Thymus (tissue), 11 donors: ENCODE results near the gene PIP4K2C. TPM values are rescaled to one million over a fixed set of nuclear protein-coding genes. Genes with fewer than 3 reads are reported as not detected.
"Not testable (repeated sequence)": the region's sequence is repeated elsewhere in the genome, so short reads cannot be mapped to it uniquely, and the experiment has no call there.

Experiments
- DNase-seq, 9 donors: peaks; one replicate each; pipeline ENCODE4 v3.0.0-alpha.2; 2013; ENCODE audit warnings: low spot score in 9 of 9, low read depth in 6 of 9, missing footprints in 1 of 9
- H3K27ac ChIP-seq, 2 donors: one replicate each; pipeline ENCODE4 v1.5.1; 2013; ENCODE audit warnings: control low read depth in 1 of 2, low read depth in 1 of 2, low read length in 1 of 2, mild to moderate bottlenecking in 1 of 2, moderate library complexity in 1 of 2
- H3K27me3 ChIP-seq, 2 donors: one replicate each; pipeline ENCODE4 v1.5.1; 2013; ENCODE audit warnings: low read length in 1 of 2; ENCODE audit not compliant: control insufficient read depth in 2 of 2, insufficient read depth in 1 of 2
- H3K36me3 ChIP-seq, 2 donors: one replicate each; pipeline ENCODE4 v1.5.1; 2013; ENCODE audit warnings: low read length in 1 of 2, mild to moderate bottlenecking in 1 of 2, moderate library complexity in 1 of 2; ENCODE audit not compliant: control insufficient read depth in 2 of 2, insufficient read depth in 2 of 2
- H3K4me1 ChIP-seq, 2 donors: one replicate each; pipeline ENCODE4 v1.5.1; 2013; ENCODE audit warnings: low read length in 2 of 2; ENCODE audit not compliant: control insufficient read depth in 2 of 2, insufficient read depth in 2 of 2
- H3K4me3 ChIP-seq, 2 donors: one replicate each; pipeline ENCODE4 v1.5.1; 2013; ENCODE audit warnings: low read length in 2 of 2, control low read depth in 1 of 2, mild to moderate bottlenecking in 1 of 2
- H3K9me3 ChIP-seq, 2 donors: one replicate each; pipeline ENCODE4 v1.5.1; 2013; ENCODE audit warnings: low read length in 1 of 2, mild to moderate bottlenecking in 1 of 2; ENCODE audit not compliant: control insufficient read depth in 2 of 2, insufficient read depth in 1 of 2
- WGBS: extraction: QIAGEN DNeasy Blood & Tissue Kit; methylation state at CpG from one replicate; pipeline ENCODE4 v1.1.7; 2013; 5-methylcytosine and 5-hydroxymethylcytosine counted together
- polyA plus RNA-seq: library from polyadenylated mRNA; stranded (reverse); fragments of 200-250 nt; gene quantifications from one replicate; pipeline ENCODE4 v1.2.3, GENCODE V29; 2013
- total RNA-seq: library from RNA; stranded (reverse); fragments of 120-200 nt; gene quantifications from one replicate; pipeline ENCODE4 v1.2.4, GENCODE V29; 2013
- donor health status: healthy.

The PIP4K2C gene
- total and polyA plus RNA-seq, 2 donors, result 8.5 to 14.4 TPM

GRCh38 chr12:57645990-57646658, 55.1 kb downstream of the PIP4K2C start:
- not testable (repeated sequence) for H3K9me3 ChIP-seq, DNase-seq, H3K27ac ChIP-seq, H3K4me3 ChIP-seq, H3K36me3 ChIP-seq, H3K27me3 ChIP-seq, H3K4me1 ChIP-seq
- WGBS, result 83% methylated on average over 13 of the region's 13 CpGs

- H3K27me3 ChIP-seq, H3K4me3 ChIP-seq, DNase-seq, H3K4me1 ChIP-seq, H3K36me3 ChIP-seq, H3K27ac ChIP-seq, H3K9me3 ChIP-seq: not testable (repeated sequence)
- WGBS, result 100% methylated on average over 10 of the region's 15 CpGs
These were observed 55.7 kb downstream of the PIP4K2C start for GRCh38 chr12:57646659-57647049.

Other genes with a start within 250 kb of the PIP4K2C start
- 12.6 TPM for gene R3HDM2, start 160.1 kb upstream of the PIP4K2C start, total RNA-seq
- 22.4 TPM for gene R3HDM2, start 160.1 kb upstream of the PIP4K2C start, polyA plus RNA-seq
- gene INHBC, start 156.4 kb upstream of the PIP4K2C start, total RNA-seq, result not detected
- gene INHBC, start 156.4 kb upstream of the PIP4K2C start, polyA plus RNA-seq, result 0.05 TPM
- 0.09 TPM for gene INHBE, start 135.9 kb upstream of the PIP4K2C start, total RNA-seq
- 0.14 TPM for gene INHBE, start 135.9 kb upstream of the PIP4K2C start, polyA plus RNA-seq
- 0.85 TPM for gene GLI1, start 131.4 kb upstream of the PIP4K2C start, total RNA-seq
- 0.71 TPM for gene GLI1, start 131.4 kb upstream of the PIP4K2C start, polyA plus RNA-seq
- gene ARHGAP9, start 111.3 kb upstream of the PIP4K2C start, total RNA-seq, result 71.1 TPM
- gene ARHGAP9, start 111.3 kb upstream of the PIP4K2C start, polyA plus RNA-seq, result 165 TPM
- gene MARS1, start 103.1 kb upstream of the PIP4K2C start, total RNA-seq, result 93.8 TPM
- gene MARS1, start 103.1 kb upstream of the PIP4K2C start, polyA plus RNA-seq, result 117 TPM
- 25.0 TPM for gene DDIT3, start 70.7 kb upstream of the PIP4K2C start, total RNA-seq
- gene DDIT3, start 70.7 kb upstream of the PIP4K2C start, polyA plus RNA-seq, result 43.4 TPM
- gene MBD6, start 68.4 kb upstream of the PIP4K2C start, total RNA-seq, result 5.6 TPM
- gene MBD6, start 68.4 kb upstream of the PIP4K2C start, polyA plus RNA-seq, result 60.5 TPM
- gene DCTN2, start 44.0 kb upstream of the PIP4K2C start, total RNA-seq, result 56.4 TPM
- gene DCTN2, start 44.0 kb upstream of the PIP4K2C start, polyA plus RNA-seq, result 79.7 TPM
- 0.05 TPM for gene KIF5A, start 41.1 kb upstream of the PIP4K2C start, total RNA-seq
- gene KIF5A, start 41.1 kb upstream of the PIP4K2C start, polyA plus RNA-seq, result 0.27 TPM
- 16.6 TPM for gene DTX3, start 13.6 kb downstream of the PIP4K2C start, total RNA-seq
- 36.8 TPM for gene DTX3, start 13.6 kb downstream of the PIP4K2C start, polyA plus RNA-seq
- 2.0 TPM for gene ARHGEF25, start 20.2 kb downstream of the PIP4K2C start, total RNA-seq
- gene ARHGEF25, start 20.2 kb downstream of the PIP4K2C start, polyA plus RNA-seq, result 8.5 TPM
- 0.57 TPM for gene B4GALNT1, start 42.0 kb downstream of the PIP4K2C start, total RNA-seq
- 1.3 TPM for gene B4GALNT1, start 42.0 kb downstream of the PIP4K2C start, polyA plus RNA-seq
- gene OS9, start 102.9 kb downstream of the PIP4K2C start, total RNA-seq, result 111 TPM
- 166 TPM for gene OS9, start 102.9 kb downstream of the PIP4K2C start, polyA plus RNA-seq
- gene AGAP2, start 147.6 kb downstream of the PIP4K2C start, total RNA-seq, result 14.4 TPM
- 15.5 TPM for gene AGAP2, start 147.6 kb downstream of the PIP4K2C start, polyA plus RNA-seq
- 25.3 TPM for gene TSPAN31, start 153.8 kb downstream of the PIP4K2C start, total RNA-seq
- gene TSPAN31, start 153.8 kb downstream of the PIP4K2C start, polyA plus RNA-seq, result 31.4 TPM
- gene CDK4, start 161.1 kb downstream of the PIP4K2C start, total RNA-seq, result 96.8 TPM
- gene CDK4, start 161.1 kb downstream of the PIP4K2C start, polyA plus RNA-seq, result 38.5 TPM
- 10.7 TPM for gene MARCHF9, start 163.9 kb downstream of the PIP4K2C start, total RNA-seq
- 54.9 TPM for gene MARCHF9, start 163.9 kb downstream of the PIP4K2C start, polyA plus RNA-seq
- gene CYP27B1, start 175.9 kb downstream of the PIP4K2C start, total RNA-seq, result 0.42 TPM
- 0.82 TPM for gene CYP27B1, start 175.9 kb downstream of the PIP4K2C start, polyA plus RNA-seq
- 10.6 TPM for gene METTL1, start 180.9 kb downstream of the PIP4K2C start, total RNA-seq
- gene METTL1, start 180.9 kb downstream of the PIP4K2C start, polyA plus RNA-seq, result 12.9 TPM
- gene EEF1AKMT3, start 181.4 kb downstream of the PIP4K2C start, total RNA-seq, result 1.3 TPM
- 2.4 TPM for gene EEF1AKMT3, start 181.4 kb downstream of the PIP4K2C start, polyA plus RNA-seq
- gene TSFM, start 191.6 kb downstream of the PIP4K2C start, total RNA-seq, result 29.2 TPM
- gene TSFM, start 191.6 kb downstream of the PIP4K2C start, polyA plus RNA-seq, result 28.6 TPM
- 2.4 TPM for gene AVIL, start 227.5 kb downstream of the PIP4K2C start, total RNA-seq
- gene AVIL, start 227.5 kb downstream of the PIP4K2C start, polyA plus RNA-seq, result 17.0 TPM